Brain (organoid and tissue), 1 donor: ENCODE data around the gene GSPT2. TPM values are rescaled to one million over a fixed set of nuclear protein-coding genes. Genes with fewer than 3 reads are reported as not detected.

Source experiments
- polyA plus RNA-seq: library from polyadenylated mRNA; stranded (reverse); fragments of 350-450 nt; fragmentation: Illumina TruSeq; extraction: RNeasy Lipid Tissue Mini Kit (QIAGEN cat#74804); gene quantifications from one replicate; pipeline ENCODE4 v1.2.3, GENCODE V29; 2015; ENCODE audit warnings: low read depth, low replicate concordance; ENCODE audit not compliant: insufficient read depth

The GSPT2 gene
- polyA plus RNA-seq, 1 donor from 2014 or later: 8.9 TPM

Other genes starting within 250 kb of the GSPT2 start
- 17.4 TPM for gene NUDT11, start 246.8 kb upstream of the GSPT2 start, polyA plus RNA-seq
- gene CENPVL3, start 124.5 kb upstream of the GSPT2 start, polyA plus RNA-seq: not detected
- not detected for gene CENPVL2, start 60.6 kb upstream of the GSPT2 start, polyA plus RNA-seq
- gene CENPVL1, start 32.9 kb upstream of the GSPT2 start, polyA plus RNA-seq: not detected
- gene MAGED1, start 150.2 kb downstream of the GSPT2 start, polyA plus RNA-seq: 250 TPM